Nucleus accumbens (tissue), 56 donors: ENCODE data around the gene UGP2.
A peak's percentile ranks its signal among the peaks of the same experiment; 100 is the strongest.
"Not testable (repeated sequence)": the region's sequence is repeated elsewhere in the genome, so short reads cannot be mapped to it uniquely, and the experiment has no call there.

ENCODE experiments used
- DNase-seq, 56 donors: peaks; one replicate each; lab custom pipeline; 2025; lab: John Stamatoyannopoulos, UW

The UGP2 gene

DNA sequence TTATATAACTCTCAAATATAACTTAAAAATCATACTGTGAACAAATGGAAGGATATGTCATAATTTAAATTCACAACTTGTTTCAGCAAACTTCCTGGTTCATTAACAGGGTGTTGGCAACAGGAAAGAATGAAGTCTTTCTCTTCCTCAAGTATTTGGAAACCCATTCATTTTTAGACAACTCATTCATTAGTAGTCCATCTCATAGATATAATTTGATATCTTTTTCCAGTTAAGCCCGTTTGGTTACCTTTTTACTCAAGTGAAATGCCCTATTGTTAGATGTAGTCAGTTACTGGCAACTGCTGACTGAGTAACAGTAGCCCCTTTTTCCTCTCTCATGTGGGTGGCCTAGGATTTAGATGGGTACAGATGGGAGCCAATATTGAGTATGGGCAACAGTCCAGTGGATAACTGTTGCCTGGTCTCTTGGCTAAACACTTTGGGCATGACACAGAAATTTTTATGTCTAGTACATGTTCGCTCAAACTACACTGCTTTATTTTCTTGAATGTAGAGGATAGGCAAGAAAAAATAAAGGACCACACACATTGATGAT is 4.6 kb upstream of the UGP2 start:
- DNase-seq, result no peak

DNA sequence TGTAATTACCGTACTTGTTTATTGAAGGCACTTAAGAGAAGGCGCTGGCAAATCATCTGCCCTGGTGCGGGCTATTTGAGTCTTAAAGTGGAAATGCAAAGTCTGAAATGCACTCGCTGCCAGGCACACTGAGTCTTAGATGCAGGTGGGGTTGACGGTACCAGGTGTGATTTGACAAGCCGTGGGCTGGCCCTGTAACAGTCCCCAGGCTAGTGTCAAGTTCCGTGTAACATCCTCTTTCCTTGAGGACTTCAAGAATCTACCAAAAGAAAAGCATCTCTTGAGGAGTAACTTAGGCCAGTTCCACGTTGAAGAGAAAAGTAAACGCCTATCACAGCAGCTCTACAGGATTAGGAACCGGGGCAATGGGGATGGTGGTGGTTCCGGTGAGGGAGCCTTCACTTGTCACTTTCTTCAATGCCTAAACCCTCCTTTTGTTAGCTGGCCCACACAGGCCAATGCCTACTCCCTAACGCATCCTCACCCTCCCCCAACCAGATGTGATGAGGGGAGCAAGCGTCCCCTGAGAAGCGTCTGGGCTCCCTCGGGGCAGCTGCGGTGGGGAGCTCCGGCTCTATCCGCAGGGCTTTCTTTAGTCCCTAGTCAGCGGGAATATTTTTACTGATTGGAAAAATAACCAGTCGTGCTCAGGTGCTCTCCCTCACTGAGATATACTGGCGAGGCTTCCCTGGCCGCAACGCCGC is 1.5 kb upstream of the UGP2 start:
- peak in 3 of 56 donors; percentile 34 to 55 (median 42) for DNase-seq

DNA sequence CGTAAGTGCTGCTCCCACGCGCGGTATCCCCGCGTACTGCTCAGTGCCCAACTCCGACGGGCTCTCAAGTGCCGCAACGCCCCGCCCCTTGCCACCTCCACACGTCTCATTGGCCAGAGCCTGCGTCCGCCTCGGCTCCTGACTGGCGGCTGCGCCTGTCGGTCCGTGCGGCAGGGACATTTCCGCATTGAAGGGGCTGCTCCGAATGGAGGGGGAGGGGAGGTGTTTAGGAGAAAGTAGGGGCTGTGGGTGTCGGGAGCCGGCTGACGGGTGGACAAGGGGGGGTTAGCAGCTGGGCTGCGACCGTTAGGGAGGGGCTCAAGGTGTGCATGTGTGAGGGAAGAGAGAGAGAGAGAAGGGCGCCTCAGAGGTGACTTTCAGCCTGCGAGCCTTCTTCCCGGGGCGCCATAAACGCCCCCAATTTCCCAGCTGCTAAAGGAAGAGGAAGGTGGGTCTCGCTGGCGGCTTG is 877 bp upstream of the UGP2 start:
- peak; percentile 84 to 99 (median 97) for DNase-seq

DNA sequence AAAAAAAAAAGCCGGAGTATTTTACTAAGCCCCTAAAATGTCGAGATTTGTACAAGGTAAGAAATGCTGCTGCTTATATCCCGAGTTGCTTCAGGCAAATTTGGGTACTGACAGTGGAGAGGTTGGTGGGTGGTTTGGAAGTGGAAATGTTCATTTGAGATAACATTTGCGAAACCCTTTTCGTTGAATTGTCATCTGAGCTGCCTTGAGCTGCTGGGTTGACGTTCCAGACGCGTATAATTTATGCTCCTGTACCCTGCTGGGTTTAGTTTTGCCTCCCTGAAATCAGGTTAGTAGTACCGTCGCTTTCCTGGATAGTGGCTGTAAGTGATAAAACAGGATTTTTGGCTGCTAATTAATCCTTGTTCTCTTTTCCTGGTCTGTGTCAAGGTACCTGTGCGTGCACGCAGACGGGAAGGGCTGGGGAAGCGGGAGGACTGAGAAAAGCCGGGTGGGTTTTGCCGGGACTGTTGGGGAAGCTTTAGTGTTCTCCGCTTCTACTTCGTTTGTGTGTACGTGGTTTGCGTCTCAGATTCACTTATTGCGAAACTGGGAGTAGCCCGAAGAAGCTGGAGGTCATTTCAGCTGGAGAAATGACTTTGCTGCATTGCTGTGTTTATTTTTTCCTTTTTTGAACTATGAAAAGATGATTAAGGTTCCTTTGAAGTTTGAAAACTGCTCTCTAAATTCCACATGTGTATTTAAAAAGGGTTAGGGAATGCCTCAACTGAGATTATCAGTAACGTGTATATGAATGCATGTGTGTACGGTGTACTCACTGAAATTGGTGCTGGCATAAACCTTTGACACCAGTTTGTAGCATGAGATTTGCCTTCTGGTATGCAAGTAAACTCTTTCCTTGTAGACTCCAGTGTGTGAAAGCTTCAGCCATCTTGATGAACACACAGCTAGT is 709 bp downstream of the UGP2 start:
- DNase-seq, result peak in 22 of 56 donors; percentile 3 to 62 (median 28)

DNA sequence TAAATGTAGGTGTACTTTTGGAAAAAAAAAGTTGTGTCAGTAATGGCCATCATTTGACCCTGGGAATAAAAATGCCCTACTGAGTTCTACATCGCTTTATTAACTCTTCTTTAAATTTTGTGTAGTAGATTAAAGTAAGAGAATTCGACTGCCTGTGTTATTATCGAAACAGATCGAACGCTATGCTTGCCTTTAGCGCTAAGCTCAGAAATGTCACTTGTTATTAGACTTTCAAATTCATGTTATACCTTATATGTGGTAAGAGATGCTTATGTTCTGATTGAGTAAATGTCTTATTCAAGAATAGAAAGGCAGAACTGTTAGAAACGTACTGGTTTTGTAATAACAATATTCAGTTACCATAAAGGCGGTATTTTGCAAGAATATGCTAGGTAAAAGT is 1.4 kb downstream of the UGP2 start:
- no peak for DNase-seq

DNA sequence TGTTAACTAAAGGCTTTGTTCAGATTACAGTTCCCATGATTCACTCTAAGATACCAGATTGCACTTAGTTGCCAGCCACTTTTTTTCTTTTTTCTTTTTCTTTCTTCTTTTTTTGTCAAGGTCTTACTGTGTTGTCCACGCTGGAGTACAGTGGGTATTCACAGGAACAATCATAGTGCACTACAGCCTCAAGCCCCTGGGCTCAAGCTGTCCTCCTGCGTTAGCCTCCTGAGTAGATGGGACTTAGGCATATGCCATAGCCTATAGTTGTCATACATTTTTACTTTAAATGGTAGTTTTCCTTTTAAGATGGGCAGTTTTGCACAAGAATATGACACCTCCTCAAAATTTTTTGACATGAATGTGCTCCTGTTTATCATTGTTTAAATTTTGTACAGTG is 2.1 kb downstream of the UGP2 start:
- DNase-seq, result no peak

DNA sequence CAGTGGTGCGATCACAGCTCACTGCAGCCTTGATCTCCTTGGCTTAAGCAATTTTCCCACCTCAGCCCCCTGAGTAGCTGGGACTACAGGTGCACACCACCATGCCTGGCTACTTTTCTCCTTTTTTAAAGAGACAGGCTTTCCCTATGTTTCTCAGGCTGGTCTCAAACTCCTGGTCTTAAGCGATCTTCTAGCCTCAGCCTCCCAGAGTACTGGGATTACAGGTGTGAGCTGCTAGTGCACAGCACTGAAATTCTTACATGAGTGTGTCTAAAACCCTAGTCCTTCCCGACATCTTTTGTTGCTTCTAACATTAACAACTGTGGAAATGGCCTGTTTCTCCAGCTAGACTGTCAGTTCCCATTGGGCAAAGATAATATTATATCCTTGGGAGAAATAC is 2.9 kb downstream of the UGP2 start:
- DNase-seq, result no peak

DNA sequence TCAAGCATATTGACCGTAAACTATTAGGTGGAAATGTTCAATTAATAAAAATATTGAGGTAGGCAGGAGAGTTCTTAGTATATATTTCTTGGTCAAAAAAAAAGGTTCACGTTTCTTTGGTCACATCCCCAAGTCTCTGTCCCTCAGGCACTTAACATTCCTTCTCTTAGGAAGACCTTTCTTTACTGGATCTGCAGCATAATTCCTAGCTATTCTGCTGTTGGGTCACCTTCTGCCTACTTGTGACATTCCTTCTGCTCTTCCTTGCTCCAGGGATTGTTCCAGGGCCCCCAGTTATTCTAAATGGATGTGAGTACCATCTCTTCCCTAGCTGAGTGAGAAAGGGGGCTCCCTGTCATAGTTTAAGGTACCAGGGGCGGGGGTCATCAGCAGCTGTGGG is 4.2 kb downstream of the UGP2 start:
- DNase-seq, result no peak

DNA sequence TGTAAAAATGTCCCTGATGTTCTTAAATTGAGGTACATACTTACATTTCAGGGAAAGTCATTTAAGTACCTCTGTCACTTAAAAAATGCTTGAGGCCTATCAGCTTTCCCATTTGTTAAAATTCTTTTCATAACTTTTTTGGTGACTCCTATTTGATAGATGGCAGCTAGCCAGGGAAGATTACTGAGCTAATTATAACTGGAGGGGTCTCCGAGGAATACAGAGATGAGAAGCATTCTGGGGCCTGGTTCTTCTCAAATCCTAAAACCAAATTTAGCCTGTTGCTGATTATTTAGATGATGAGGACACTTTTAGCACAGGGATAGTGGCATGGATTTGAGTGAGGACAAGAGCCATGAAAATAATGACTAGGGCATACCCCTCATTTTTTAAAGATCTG is 4.8 kb downstream of the UGP2 start:
- no peak for DNase-seq

DNA sequence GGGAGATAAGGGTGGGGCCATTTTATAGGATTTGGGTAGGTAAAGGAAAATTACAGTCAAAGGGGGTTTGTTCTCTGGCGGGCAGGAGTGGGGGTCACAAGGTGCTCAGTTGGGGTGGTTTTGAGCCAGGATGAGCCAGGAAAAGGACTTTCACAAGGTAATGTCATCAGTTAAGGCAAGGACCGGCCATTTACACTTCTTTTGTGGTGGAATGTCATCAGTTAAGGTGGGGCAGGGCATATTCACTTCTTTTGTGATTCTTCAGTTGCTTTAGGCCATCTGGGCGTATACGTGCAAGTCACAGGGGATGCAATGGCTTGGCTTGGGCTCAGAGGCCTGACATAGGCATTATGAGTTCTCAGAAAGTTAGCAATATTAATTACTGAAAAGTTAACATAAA is 5.9 kb downstream of the UGP2 start:
- DNase-seq, result not testable (repeated sequence)

DNA sequence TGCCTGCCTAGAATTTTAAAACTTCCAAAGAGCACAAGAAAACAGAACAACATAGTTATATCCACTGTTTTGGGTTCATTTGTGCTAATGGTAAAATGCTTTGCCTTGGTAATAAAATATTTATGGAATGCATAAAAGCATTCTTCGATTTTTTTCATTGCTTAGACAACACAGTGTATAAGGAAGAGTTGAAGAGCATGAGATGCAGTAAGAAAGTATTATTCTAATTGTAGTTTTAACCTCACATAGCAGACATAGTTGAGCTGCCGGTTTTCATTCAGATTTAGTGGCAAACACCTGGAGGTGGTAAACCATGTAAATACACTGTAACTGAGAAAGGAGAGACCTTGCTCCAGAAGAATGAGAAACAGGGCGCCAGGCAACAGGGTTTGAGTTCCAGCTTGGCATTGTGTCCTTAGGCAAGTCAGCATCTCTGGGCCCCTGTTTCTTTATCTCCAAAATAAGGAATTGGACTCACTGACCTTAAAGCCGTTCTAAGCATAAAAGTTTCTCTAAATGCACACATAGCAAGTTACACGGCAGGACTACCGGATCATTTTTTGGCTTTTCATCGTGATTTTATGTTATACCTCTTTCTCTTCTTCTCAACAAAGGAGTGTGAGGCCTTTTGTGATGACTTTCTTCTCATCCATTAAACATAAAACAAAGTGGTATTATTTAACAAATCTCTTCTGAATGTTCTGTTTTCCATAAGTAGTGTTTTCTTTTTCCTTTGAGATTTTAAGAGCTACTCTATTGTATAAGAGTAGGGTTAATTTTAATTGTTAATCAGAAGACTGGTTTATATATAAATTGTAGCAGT is 7.9 kb downstream of the UGP2 start:
- DNase-seq, result peak in 3 of 56 donors; percentile 13 to 32 (median 14)

DNA sequence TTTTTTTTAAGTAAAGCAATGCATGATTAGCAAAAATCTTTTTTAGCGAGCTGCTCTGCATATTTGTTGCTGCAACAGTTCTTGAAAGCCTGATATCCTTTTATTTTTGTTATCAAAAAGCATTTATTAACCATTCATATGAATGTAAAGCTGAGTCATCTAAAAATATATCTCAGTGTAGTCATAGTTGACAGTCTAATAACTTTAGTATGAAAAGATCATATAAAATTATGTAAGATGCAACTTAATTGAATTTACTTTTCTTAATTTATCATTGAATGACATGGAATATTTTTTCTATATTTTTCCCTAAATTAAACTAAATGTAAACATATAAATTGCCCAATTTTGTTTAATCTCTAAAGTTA is 8.5 kb downstream of the UGP2 start:
- DNase-seq, result no peak

DNA sequence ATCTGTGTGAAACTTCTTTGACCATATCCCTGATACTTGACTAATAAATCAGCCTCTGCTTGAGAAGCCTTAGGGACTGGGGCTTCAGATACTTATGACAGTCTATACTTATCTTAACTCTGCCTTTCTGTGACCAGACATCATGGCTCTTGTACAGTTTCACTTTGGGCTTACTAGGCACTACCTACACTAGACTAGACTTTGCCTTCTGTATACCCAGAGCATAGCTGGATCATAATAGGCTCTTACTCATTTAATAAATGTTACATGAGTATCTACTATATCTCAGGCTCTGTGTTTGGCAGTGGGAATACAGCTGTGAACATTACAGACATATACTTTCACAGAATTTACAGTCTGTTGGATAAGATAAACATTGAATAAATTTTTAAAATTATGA is 9.0 kb downstream of the UGP2 start:
- no peak for DNase-seq

DNA sequence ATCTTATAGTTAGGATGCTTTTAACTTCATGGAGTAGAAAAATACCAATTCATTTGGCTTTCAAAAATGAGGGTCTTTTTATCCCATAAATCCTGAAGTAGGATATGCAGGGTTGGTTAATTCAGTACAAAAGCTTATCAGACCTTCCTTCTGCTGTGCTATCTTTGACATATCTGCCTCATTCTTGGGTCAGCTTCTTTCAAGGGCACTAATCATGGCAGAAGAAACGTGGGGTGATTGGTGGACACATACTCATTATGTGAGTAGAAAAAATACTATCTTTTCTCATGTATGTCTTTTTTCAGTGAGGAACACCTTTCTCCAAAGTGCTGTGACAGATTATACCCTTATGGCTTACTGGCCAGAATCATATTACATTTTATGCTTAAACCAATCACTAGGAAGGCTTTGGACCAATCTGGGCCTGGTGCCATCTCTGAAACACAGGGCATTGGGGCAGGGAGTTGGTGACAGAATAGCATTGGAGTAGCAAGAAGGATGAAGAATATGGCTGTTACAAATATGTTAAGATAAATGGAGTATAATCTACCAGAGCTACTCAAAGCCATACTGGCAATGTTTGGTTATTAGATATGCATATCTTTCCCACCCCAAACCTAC is 10.1 kb downstream of the UGP2 start:
- DNase-seq, result no peak

DNA sequence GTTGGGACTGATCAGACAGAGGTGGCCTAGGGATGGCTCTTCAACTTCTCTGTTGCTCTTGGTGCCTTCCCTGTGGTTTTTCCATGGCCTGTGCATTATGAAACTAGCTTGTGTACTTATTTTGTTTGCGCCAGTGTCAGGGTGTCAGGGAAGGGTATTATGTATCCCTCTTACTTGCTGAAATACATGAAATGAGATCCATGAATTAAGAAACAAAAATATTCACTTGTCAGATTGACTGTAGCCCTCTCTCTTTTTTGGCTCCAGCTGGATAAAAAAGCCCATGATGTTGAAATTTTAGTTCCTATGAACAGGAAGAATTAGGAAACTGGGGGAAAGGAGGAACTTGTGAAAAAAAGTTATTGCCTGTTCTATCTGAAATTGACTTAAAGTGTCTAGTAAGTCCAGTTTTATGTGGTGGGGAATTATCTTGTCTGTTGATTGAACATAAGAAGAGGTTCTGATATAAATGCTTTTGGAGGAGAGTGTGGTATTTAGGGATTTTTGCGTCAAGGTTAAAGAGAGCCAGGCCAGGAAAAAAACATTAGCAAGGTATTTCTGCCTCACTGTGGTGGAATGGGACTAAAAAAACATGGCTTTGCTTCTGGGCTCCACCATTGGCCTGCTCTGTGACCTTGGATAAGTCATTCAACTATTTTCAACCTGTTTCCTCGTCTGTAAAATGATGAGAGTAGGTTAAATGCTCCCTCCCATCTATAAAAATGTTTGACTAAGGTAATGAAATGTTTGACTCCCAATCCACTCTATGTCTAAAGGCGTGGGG is 12.0 kb downstream of the UGP2 start:
- DNase-seq, result no peak

DNA sequence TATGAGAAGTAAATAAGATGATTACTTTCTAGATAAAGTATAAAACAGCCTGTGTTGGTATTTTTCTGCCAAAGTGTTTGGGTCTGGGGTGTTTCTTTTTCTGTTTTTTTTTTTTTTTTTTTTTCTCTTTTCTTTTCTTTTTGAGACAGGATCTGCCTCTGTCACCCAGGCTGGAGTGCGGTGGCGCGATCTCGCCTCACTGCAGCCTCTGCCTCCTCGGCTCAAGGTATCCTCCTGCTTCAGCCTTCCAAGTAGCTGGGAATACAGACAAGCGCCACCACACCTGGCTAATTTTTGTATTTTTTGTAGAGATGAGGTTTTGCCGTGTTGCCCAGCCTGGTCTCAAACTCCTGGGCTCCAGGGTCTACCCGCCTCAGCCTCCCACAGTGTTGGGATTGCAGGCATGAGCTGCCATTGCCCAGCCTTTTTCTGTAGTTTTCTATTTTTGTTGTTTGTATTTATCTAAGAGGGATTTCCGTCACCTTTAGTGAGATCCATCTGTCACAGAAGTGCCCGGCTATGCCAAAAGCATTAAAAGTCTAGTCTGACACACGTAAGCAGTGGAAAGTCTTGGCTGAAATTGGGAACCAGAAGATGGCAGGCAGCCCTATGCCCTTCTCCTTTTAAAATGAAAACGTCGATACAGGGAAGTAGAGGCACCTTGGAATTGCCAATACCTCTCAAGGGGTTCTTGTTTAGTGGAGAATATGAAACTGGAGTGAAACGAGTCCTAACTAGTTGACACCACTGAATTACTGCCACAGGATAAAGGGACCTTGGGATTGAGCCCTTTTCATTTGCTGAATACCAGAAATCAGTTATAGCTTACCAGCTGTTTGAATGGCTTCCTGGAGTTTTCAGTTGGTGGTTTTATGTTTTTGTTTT is 14.0 kb downstream of the UGP2 start:
- DNase-seq, result no peak

DNA sequence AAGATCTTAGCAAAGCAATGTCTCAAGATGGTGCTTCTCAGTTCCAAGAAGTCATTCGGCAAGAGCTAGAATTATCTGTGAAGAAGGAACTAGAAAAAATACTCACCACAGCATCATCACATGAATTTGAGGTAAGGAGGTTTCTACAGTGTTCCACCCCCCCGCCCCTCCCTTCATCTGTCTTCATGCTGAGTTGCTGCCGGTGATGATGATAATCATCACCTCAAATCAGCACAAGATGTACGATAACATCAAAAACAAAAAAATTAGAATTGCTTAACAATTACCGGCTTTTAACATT is 14.6 kb downstream of the UGP2 start:
- no peak for DNase-seq

DNA sequence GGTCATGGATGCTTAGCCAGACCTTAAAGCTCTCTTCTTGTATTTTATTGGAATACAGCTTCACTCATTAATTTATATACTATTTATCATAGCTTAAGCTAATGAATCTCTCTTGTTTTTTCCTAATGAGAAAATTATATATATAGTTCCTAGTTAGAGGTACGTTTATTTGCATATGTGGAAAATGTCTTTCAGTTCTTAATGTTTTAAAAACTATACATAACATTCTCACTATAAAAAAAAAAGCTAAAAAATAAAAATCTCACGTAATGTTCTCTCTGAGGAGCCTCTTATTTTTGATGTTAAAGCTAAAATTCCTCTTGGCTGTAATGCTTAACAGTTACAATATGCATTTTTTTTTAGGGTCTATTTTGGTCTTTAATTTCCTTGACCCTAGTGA is 16.6 kb downstream of the UGP2 start:
- no peak for DNase-seq
